ENCODE measurements around the gene STAP2. TPM values are rescaled to one million over a fixed set of nuclear protein-coding genes. Genes with fewer than 3 reads are reported as not detected.
A peak's percentile ranks its signal among the peaks of the same experiment; 100 is the strongest.

The STAP2 gene
- total and polyA plus RNA-seq, 9 of the 15 experiments (the other 6 are each of a cell fraction or from before 2014, with no cell fraction given) = 1.2 to 9.8 (median 4.5) TPM

- Histone ChIP-seq H3K4me3 (no peak overlapping the region), H3K27ac (ENCODE audit: extremely low read depth, low read depth, low read length) (no peak overlapping the region), H2AFZ (ENCODE audit: low read depth, low read length) (no peak overlapping the region; the same call in 1 of the 2 replicates), H3K79me2 (ENCODE audit: control insufficient read depth, insufficient read depth, low read length) (no peaks in the 10 kb centered on the region), H3K9me3 (replicated peaks; ENCODE audit: control insufficient read depth, insufficient read depth, low read depth, low read length) (no peaks in the 10 kb centered on the region), H3K4me2 (ENCODE audit: insufficient read depth, low read length) (no peak overlapping the region), H3K9ac (ENCODE audit: insufficient read depth in 1 of 2, low read depth in 2 of 2, low read length in 2 of 2) (0 out of 4 replicates have a peak overlapping the region, but pooled peaks of 1 of the 2 experiments have one; percentile 31), H4K20me1 (replicated peaks; ENCODE audit: control insufficient read depth, insufficient read depth, low read length) (no peaks in the 10 kb centered on the region), H3K4me1 (replicated peaks in 1 of 2; ENCODE audit: control insufficient read depth in 2 of 2, insufficient read depth in 2 of 2, low read length in 2 of 2) (peaks cover 0 to 22% of the 10 kb centered on the region in 2 experiments; a peak in 4 of 5 replicates), H3K9me1 (ENCODE audit: control insufficient read depth, insufficient read depth, low read length) (no peaks in the 10 kb centered on the region), H3K27me3 (ENCODE audit: control insufficient read depth in 2 of 2, insufficient read depth in 2 of 2, low read length in 2 of 2) (peaks cover 9 to 17% of the 10 kb centered on the region in 2 experiments; a peak in 4 of 5 replicates), H3K36me3 (ENCODE audit: control insufficient read depth, insufficient read depth, low read length) (no peaks in the 10 kb centered on the region)
- BruUV-seq (replicated peaks) = no TSS peak
- WGBS (ENCODE audit: insufficient coverage, low coverage, missing lambda C conversion rate) = 10% methylated on average over 16 of the region's 16 CpGs
- ATAC-seq (no peak), DNase-seq (ENCODE audit: extremely low read depth in 1 of 4, low spot score in 3 of 4) (peak in 3 of 4 experiments; percentile 24 to 40 (median 39)), FAIRE-seq (no peak)
- in situ Hi-C loops (cut with MboI) = loop anchor here (10.0 kb wide), 1 partner anchor 68 kb away; the partner anchor contains the start of gene MPND
- ChIA-PET POLR2A (interaction anchor here (0.6 to 1.6 kb wide), 4 partner anchors 10 to 20 kb away, joined by 3 to 4 read pairs (median 3); no protein-coding TSS in a partner anchor), CTCF (ENCODE audit: low intra/inter-chr PET ratio) (no interaction called here)
- intact Hi-C loops (cut with micrococcal nuclease) = no loop called here
- TF ChIP-seq PHF20 (IDR thresholded peaks at IDR 0.05; ENCODE audit: partially characterized antibody) (peak; percentile 42), SMARCA5 (IDR thresholded peaks at IDR 0.05) (peak; percentile 80; the same call in 1 of the 2 replicates), BCOR (IDR thresholded peaks at IDR 0.05) (peak; percentile 96), RCOR1 (IDR thresholded peaks at IDR 0.05; ENCODE audit: borderline replicate concordance in 1 of 2, low read depth in 2 of 2, low read length in 2 of 2) (0 out of 4 replicates have a peak, but pooled peaks of 1 of the 2 experiments have one; percentile 5), HDAC1 (IDR thresholded peaks at IDR 0.05) (0 out of 4 replicates have a peak, but pooled peaks of 1 of the 2 experiments have one; percentile 32), KDM1A (IDR thresholded peaks at IDR 0.05) (peak; percentile 72 to 88), TOE1 (IDR thresholded peaks at IDR 0.05; ENCODE audit: borderline replicate concordance) (no peak), TOE1 (CRISPR knock-in tag; IDR thresholded peaks at IDR 0.05; ENCODE audit: borderline replicate concordance, low read depth) (no peak), RBM25 (IDR thresholded peaks at IDR 0.05; ENCODE audit: low read depth, low read length, severe bottlenecking) (peak; percentile 74), ADNP (tag; IDR thresholded peaks at IDR 0.05) (peak; percentile 77), ZNF589 (CRISPR knock-in tag; IDR thresholded peaks at IDR 0.05; ENCODE audit: low read depth) (no peak)
- TF ChIP-seq, protein P1, sequence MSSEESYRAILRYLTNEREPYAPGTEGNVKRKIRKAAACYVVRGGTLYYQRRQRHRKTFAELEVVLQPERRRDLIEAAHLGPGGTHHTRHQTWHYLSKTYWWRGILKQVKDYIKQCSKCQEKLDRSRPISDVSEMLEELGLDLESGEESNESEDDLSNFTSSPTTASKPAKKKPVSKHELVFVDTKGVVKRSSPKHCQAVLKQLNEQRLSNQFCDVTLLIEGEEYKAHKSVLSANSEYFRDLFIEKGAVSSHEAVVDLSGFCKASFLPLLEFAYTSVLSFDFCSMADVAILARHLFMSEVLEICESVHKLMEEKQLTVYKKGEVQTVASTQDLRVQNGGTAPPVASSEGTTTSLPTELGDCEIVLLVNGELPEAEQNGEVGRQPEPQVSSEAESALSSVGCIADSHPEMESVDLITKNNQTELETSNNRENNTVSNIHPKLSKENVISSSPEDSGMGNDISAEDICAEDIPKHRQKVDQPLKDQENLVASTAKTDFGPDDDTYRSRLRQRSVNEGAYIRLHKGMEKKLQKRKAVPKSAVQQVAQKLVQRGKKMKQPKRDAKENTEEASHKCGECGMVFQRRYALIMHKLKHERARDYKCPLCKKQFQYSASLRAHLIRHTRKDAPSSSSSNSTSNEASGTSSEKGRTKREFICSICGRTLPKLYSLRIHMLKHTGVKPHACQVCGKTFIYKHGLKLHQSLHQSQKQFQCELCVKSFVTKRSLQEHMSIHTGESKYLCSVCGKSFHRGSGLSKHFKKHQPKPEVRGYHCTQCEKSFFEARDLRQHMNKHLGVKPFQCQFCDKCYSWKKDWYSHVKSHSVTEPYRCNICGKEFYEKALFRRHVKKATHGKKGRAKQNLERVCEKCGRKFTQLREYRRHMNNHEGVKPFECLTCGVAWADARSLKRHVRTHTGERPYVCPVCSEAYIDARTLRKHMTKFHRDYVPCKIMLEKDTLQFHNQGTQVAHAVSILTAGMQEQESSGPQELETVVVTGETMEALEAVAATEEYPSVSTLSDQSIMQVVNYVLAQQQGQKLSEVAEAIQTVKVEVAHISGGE (CRISPR knock-in tag; IDR thresholded peaks at IDR 0.05) = no peak
- TF ChIP-seq, protein P2, sequence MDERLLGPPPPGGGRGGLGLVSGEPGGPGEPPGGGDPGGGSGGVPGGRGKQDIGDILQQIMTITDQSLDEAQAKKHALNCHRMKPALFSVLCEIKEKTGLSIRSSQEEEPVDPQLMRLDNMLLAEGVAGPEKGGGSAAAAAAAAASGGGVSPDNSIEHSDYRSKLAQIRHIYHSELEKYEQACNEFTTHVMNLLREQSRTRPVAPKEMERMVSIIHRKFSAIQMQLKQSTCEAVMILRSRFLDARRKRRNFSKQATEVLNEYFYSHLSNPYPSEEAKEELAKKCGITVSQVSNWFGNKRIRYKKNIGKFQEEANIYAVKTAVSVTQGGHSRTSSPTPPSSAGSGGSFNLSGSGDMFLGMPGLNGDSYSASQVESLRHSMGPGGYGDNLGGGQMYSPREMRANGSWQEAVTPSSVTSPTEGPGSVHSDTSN (CRISPR knock-in tag; IDR thresholded peaks at IDR 0.05; ENCODE audit: low read depth) = no peak
- TF ChIP-seq, protein P2 (tag; conservative IDR thresholded peaks at IDR 0.05; ENCODE audit: low read depth) = 0 out of 2 replicates have a peak, but pooled peaks have one; percentile 23
- TF ChIP-seq, protein P3, sequence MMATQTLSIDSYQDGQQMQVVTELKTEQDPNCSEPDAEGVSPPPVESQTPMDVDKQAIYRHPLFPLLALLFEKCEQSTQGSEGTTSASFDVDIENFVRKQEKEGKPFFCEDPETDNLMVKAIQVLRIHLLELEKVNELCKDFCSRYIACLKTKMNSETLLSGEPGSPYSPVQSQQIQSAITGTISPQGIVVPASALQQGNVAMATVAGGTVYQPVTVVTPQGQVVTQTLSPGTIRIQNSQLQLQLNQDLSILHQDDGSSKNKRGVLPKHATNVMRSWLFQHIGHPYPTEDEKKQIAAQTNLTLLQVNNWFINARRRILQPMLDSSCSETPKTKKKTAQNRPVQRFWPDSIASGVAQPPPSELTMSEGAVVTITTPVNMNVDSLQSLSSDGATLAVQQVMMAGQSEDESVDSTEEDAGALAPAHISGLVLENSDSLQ (IDR thresholded peaks at IDR 0.05) = peak; percentile 6; the same call in 1 of the 2 replicates
Observed at GRCh38 chr19:4277191-4277696, 61.4 kb downstream of the STAP2 start.
